DND-41 (cell line): Measurements from ENCODE around the gene MPND.

Source experiments
- CTCF ChIP-seq: IDR thresholded peaks from 2 replicates; pipeline ENCODE4 v1.5.1; 2012; ENCODE audit warnings: borderline replicate concordance, low read length, moderate library complexity, mild to moderate bottlenecking; ENCODE audit not compliant: poor library complexity, severe bottlenecking; ENCODE audit errors: extremely low read depth
- EZH2 ChIP-seq: IDR thresholded peaks from 3 replicates; pipeline ENCODE4 v1.6.1; 2012; ENCODE audit warnings: borderline replicate concordance, low read depth, mild to moderate bottlenecking, moderate library complexity, low read length, inconsistent platforms; ENCODE audit not compliant: severe bottlenecking

GRCh38 chr19:4298810-4299550 lies 44.4 kb upstream of the MPND start:
- TF ChIP-seq CTCF (no peak), EZH2 (no peak)
